ENCODE results near the gene MED9. TPM values are rescaled to one million over a fixed set of nuclear protein-coding genes. Genes with fewer than 3 reads are reported as not detected.

Gene MED9
- polyA plus RNA-seq, 1 donor from 2014 or later = 25.1 TPM

GRCh38 chr17:17506893-17507464 lies 30.2 kb downstream of the MED9 start:
- TF ChIP-seq SMC3 (conservative IDR thresholded peaks at IDR 0.05; ENCODE audit: poor library complexity) = no peak
- TF ChIP-seq TAF1 (IDR thresholded peaks at IDR 0.05; ENCODE audit: low read depth) = no peak
- TF ChIP-seq RAD21 (conservative IDR thresholded peaks at IDR 0.05) = no peak
- TF ChIP-seq POLR2AphosphoS5 (IDR thresholded peaks at IDR 0.05) = no peak
- TF ChIP-seq EZH2 (IDR thresholded peaks at IDR 0.05; ENCODE audit: borderline replicate concordance, insufficient read depth, low read length, poor library complexity, severe bottlenecking) = no peak
- Histone ChIP-seq H3K9ac (ENCODE audit: low read length) (no peak overlapping the region), H3K9me3 (ENCODE audit: low read length) (no peaks in the 10 kb centered on the region), H3K36me3 (ENCODE audit: insufficient read depth, low read length) (no peaks in the 10 kb centered on the region), H2AFZ (ENCODE audit: low read depth, low read length) (no peak overlapping the region), H3F3A (ENCODE audit: insufficient read depth, low read length, poor library complexity, severe bottlenecking) (no peaks in the 10 kb centered on the region), H3K9me2 (ENCODE audit: insufficient read depth, low read length) (no peaks in the 10 kb centered on the region), H3K79me2 (replicated peaks; ENCODE audit: insufficient read depth, low read length) (no peaks in the 10 kb centered on the region), H3K4me3 (ENCODE audit: low read length) (no peak overlapping the region), H3K27me3 (ENCODE audit: insufficient read depth, low read depth, low read length) (no peaks in the 10 kb centered on the region), H4K20me1 (ENCODE audit: insufficient read depth) (no peaks in the 10 kb centered on the region), H3K4me2 (ENCODE audit: low read length) (no peak overlapping the region), H3K27ac (ENCODE audit: low read length) (no peak overlapping the region)

DNA sequence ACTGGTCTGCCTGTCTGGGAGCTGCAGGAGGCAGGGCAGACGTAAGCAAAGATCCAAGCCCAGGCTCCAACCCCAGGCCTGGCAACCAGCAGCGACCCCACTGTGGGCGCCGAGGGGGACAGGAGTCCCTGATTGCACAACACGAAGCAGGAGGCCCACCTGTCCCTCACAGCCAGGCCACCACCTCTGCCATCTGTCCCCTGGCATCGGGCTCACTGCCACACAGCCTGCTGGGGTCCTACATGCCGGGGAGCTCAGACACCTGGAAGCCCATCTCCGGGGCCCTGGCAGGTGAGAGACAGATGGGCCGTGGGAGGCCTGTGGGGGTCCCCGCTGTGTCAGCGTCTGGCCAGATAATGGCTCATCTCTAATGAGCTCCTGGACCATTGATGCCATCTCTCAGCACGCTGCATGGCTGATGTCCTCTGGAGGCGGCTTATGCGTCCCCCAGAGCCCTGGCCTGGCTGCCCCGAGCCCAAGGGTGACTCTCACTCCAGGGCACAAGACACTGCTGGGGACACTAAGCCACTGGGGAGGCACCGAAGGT lies 30.7 kb downstream of the MED9 start:
- Histone ChIP-seq H3F3A (ENCODE audit: insufficient read depth, low read length, poor library complexity, severe bottlenecking) (no peaks in the 10 kb centered on the region), H3K4me2 (ENCODE audit: low read length) (no peak overlapping the region), H3K9me3 (ENCODE audit: low read length) (no peaks in the 10 kb centered on the region), H3K27me3 (ENCODE audit: insufficient read depth, low read depth, low read length) (no peaks in the 10 kb centered on the region), H3K9me2 (ENCODE audit: insufficient read depth, low read length) (no peaks in the 10 kb centered on the region), H3K4me3 (ENCODE audit: low read length) (no peak overlapping the region), H2AFZ (ENCODE audit: low read depth, low read length) (no peak overlapping the region), H3K36me3 (ENCODE audit: insufficient read depth, low read length) (no peaks in the 10 kb centered on the region), H4K20me1 (ENCODE audit: insufficient read depth) (no peaks in the 10 kb centered on the region), H3K27ac (ENCODE audit: low read length) (no peak overlapping the region), H3K79me2 (replicated peaks; ENCODE audit: insufficient read depth, low read length) (no peaks in the 10 kb centered on the region), H3K9ac (ENCODE audit: low read length) (no peak overlapping the region)
- TF ChIP-seq POLR2AphosphoS5 (IDR thresholded peaks at IDR 0.05) (no peak), CTCF (IDR thresholded peaks at IDR 0.05; ENCODE audit: poor library complexity, severe bottlenecking) (no peak), RAD21 (conservative IDR thresholded peaks at IDR 0.05) (no peak), EZH2 (IDR thresholded peaks at IDR 0.05; ENCODE audit: borderline replicate concordance, insufficient read depth, low read length, poor library complexity, severe bottlenecking) (no peak), EP300 (conservative IDR thresholded peaks at IDR 0.05; ENCODE audit: poor library complexity, severe bottlenecking) (no peak), SMC3 (conservative IDR thresholded peaks at IDR 0.05; ENCODE audit: poor library complexity) (no peak), MXI1 (conservative IDR thresholded peaks at IDR 0.05; ENCODE audit: poor library complexity, severe bottlenecking) (no peak), TAF1 (IDR thresholded peaks at IDR 0.05; ENCODE audit: low read depth) (no peak)
- TF ChIP-seq, protein P1, sequence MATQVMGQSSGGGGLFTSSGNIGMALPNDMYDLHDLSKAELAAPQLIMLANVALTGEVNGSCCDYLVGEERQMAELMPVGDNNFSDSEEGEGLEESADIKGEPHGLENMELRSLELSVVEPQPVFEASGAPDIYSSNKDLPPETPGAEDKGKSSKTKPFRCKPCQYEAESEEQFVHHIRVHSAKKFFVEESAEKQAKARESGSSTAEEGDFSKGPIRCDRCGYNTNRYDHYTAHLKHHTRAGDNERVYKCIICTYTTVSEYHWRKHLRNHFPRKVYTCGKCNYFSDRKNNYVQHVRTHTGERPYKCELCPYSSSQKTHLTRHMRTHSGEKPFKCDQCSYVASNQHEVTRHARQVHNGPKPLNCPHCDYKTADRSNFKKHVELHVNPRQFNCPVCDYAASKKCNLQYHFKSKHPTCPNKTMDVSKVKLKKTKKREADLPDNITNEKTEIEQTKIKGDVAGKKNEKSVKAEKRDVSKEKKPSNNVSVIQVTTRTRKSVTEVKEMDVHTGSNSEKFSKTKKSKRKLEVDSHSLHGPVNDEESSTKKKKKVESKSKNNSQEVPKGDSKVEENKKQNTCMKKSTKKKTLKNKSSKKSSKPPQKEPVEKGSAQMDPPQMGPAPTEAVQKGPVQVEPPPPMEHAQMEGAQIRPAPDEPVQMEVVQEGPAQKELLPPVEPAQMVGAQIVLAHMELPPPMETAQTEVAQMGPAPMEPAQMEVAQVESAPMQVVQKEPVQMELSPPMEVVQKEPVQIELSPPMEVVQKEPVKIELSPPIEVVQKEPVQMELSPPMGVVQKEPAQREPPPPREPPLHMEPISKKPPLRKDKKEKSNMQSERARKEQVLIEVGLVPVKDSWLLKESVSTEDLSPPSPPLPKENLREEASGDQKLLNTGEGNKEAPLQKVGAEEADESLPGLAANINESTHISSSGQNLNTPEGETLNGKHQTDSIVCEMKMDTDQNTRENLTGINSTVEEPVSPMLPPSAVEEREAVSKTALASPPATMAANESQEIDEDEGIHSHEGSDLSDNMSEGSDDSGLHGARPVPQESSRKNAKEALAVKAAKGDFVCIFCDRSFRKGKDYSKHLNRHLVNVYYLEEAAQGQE (IDR thresholded peaks at IDR 0.05; ENCODE audit: borderline replicate concordance) = no peak

Measured in neural cell (in vitro differentiated cells).